Adrenal gland (tissue), 12 donors: ENCODE data around the gene TM9SF1. TPM values are rescaled to one million over a fixed set of nuclear protein-coding genes. Genes with fewer than 3 reads are reported as not detected.

Experiments used
- DNase-seq, 7 donors: peaks; one replicate each; pipeline ENCODE4 v3.0.0-alpha.2; 2019 to 2020
- H3K27ac ChIP-seq, 5 donors: fragments of 200-600 bp; sonication (generic) in 4 of 5; 1 replicate in 3 of 5; 2 replicates in 2 of 5; pipeline versions ENCODE4 v1.5.1 to v1.8.0; 2016 to 2020; ENCODE audit warnings: mild to moderate bottlenecking in 1 of 5
- H3K27me3 ChIP-seq: fragments of 200-600 bp; 2 replicates; pipeline ENCODE4 v1.8.0; 2021
- H3K36me3 ChIP-seq, 2 donors: fragments of 200-600 bp; replicated peaks in 1 of 2; 1 replicate in 1 of 2; 2 replicates in 1 of 2; pipeline versions ENCODE4 v1.5.1 to v1.8.0; 2018 to 2022
- H3K4me1 ChIP-seq, 2 donors: fragments of 200-600 bp; replicated peaks in 1 of 2; 1 replicate in 1 of 2; 2 replicates in 1 of 2; pipeline versions ENCODE4 v1.5.1 to v1.8.0; 2018 to 2021
- H3K4me3 ChIP-seq, 4 donors: fragments of 200-600 bp; sonication (generic) in 3 of 4; one replicate each; pipeline ENCODE4 v1.5.1; 2016 to 2018
- H3K9me3 ChIP-seq, 3 donors: fragments of 200-600 bp; sonication (generic) in 1 of 3; replicated peaks in 1 of 3; 1 replicate in 2 of 3; 2 replicates in 1 of 3; pipeline versions ENCODE4 v1.5.1 to v1.8.0; 2016 to 2021
- POLR2A ChIP-seq, 2 donors: fragments of 450-650 bp; IDR thresholded peaks; one replicate each; pipeline ENCODE4 v1.6.1; 2017; ENCODE audit warnings: antibody characterized with exemption in 2 of 2, mild to moderate bottlenecking in 2 of 2, moderate library complexity in 1 of 2
- WGBS, 4 donors: extraction: QIAGEN DNeasy Blood & Tissue Kit in 2 of 4; methylation state at CpG; one replicate each; pipeline versions ENCODE4 v1.1.5 to v1.1.7; 2013 to 2017; 5-methylcytosine and 5-hydroxymethylcytosine counted together
- intact Hi-C, 2 donors: fragments of 100-400 bp; cut with DNase I; formaldehyde crosslinking; loops; one replicate each; pipeline versions ENCODE4 v1.14.1 to v1.15.0; 2022 to 2023
- polyA plus RNA-seq, 3 donors: library from polyadenylated mRNA; stranded (reverse); fragments of 200-250 nt in 2 of 3; fragments of 350-450 nt in 1 of 3; fragmentation: Illumina TruSeq in 1 of 3; extraction: RNeasy Lipid Tissue Mini Kit (QIAGEN cat#74804) in 1 of 3; gene quantifications; one replicate each; pipeline ENCODE4 v1.2.3, GENCODE V29; 2013 to 2014
- total RNA-seq, 9 donors: library from RNA; depleted of rRNA in 4 of 9; stranded (reverse); fragments of >200 nt in 4 of 9; fragments of 120-200 nt in 1 of 9; fragmentation: NEBNext Ultra II Directional in 1 of 9; extraction: Animal tissue kit (Norgen Biotek cat#: 25700) in 1 of 9; gene quantifications; one replicate each; pipeline versions ENCODE4 v1.1.0 to v1.2.4, GENCODE V29; 2013 to 2023
- TF ChIP-seq, protein P1 (sequence below), 6 experiments: fragments of 450-650 bp in 4 of 6; fragments of 200-600 bp in 2 of 6; sonication (generic) in 1 of 6; IDR thresholded peaks; 1 replicate in 5 of 6; 2 replicates in 1 of 6; pipeline versions ENCODE4 v1.5.1 to v1.8.0; 2016 to 2021; ENCODE audit warnings: antibody characterized with exemption in 6 of 6, mild to moderate bottlenecking in 2 of 6, moderate library complexity in 1 of 6
- donor health status: healthy with polysubstance abuse.
- donor health status: Bipolar disorder and iron deficiency.
- donor health status: DM: yes; HTN: yes; CAD: no.
- donor health status: DM: no; HTN: no; CAD: no.
- donor health status: DM: no; HTN: no; CAD: no.
- donor health status: DM: yes; HTN: yes; CAD: no.

Gene TM9SF1
- total and polyA plus RNA-seq, 12 donors, result 43.7 to 123 (median 86.6) TPM

DNA sequence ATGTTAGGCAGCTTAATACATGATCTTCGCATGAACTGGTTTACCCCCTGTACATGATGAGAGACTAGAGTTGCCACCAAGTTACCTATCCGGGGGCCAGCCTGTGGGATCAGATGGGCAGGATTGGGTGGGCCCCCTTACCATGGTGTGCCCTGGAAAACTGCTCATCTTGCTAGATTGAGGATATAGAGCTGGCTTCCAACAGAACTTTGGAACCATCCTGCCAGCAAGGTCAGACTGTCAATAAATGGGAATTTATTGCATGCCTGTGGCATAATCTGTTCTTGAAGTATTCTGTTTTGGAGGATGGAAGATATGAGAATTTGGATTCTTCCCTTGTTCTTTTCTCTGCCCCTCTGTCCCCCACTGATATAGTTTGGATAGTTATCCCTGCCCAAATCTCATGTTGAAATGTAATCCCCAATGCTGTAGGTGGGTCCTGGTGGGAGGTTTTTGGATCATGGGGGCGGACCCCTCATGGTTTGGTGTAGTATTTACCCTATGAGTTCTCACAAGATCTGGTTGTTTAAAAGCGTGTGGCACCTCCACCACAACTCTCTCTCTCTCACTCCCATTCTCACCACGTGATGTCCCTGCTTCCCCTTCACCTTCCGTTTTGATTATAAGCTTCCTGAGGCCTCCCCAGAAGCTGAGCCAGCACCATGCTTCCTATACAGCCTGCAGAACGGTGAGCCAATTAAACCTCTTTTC lies 3.7 kb upstream of the TM9SF1 start:
- DNase-seq, result peak in 1 of 7 donors; percentile 11

DNA sequence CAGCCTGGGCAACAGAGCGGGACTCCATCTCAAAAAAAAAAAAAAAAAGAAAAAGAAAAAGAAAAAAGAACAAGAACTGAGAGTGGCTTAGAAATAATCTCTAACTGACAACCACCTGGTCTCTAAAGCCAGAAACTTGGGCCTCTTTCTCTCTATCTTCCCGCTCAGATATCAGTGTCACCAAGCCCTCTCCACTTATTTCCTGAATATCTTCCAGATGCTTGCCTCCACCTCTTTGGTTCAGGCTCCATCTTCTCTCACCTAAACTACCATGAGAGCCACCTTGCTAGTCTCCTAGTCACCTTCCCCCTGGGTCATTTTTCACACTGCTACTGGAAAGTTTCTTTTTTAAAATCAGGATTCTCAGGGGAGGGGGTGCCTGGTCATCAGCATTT lies 1.8 kb upstream of the TM9SF1 start:
- no peak for DNase-seq
- Histone ChIP-seq H3K4me1 (peaks cover 16 to 30% of the 10 kb centered on the region in 2 donors), H3K27me3 (no peaks in the 10 kb centered on the region), H3K27ac (no peak overlapping the region), H3K4me3 (no peak overlapping the region), H3K36me3 (peaks cover 0 to 16% of the 10 kb centered on the region in 2 donors), H3K9me3 (no peaks in the 10 kb centered on the region)
- TF ChIP-seq POLR2A (IDR thresholded peaks at IDR 0.05), result no peak
- TF ChIP-seq, protein P1, sequence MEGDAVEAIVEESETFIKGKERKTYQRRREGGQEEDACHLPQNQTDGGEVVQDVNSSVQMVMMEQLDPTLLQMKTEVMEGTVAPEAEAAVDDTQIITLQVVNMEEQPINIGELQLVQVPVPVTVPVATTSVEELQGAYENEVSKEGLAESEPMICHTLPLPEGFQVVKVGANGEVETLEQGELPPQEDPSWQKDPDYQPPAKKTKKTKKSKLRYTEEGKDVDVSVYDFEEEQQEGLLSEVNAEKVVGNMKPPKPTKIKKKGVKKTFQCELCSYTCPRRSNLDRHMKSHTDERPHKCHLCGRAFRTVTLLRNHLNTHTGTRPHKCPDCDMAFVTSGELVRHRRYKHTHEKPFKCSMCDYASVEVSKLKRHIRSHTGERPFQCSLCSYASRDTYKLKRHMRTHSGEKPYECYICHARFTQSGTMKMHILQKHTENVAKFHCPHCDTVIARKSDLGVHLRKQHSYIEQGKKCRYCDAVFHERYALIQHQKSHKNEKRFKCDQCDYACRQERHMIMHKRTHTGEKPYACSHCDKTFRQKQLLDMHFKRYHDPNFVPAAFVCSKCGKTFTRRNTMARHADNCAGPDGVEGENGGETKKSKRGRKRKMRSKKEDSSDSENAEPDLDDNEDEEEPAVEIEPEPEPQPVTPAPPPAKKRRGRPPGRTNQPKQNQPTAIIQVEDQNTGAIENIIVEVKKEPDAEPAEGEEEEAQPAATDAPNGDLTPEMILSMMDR (IDR thresholded peaks at IDR 0.05), result no peak
- intact Hi-C loops, result no loop called here
- 94 to 96% (median 96%) methylated on average over 2 of the region's 2 CpGs for WGBS, 4 donors

More for the DNA sequence above, 3.7 kb upstream of the TM9SF1 start:
- 75 to 84% (median 82%) methylated on average over 7 of the region's 7 CpGs for WGBS, 4 donors
- H3K36me3 ChIP-seq, result peaks cover 0 to 5% of the 10 kb centered on the region in 2 donors
- intact Hi-C loops, result no loop called here
- H3K27ac ChIP-seq, result no peak overlapping the region
- no peak overlapping the region for H3K4me3 ChIP-seq
- H3K27me3 ChIP-seq, result no peaks in the 10 kb centered on the region
- TF ChIP-seq, protein P1 (IDR thresholded peaks at IDR 0.05), result no peak
- no peak for TF ChIP-seq POLR2A (IDR thresholded peaks at IDR 0.05)
- peaks cover 16 to 30% of the 10 kb centered on the region in 2 donors for H3K4me1 ChIP-seq
- no peaks in the 10 kb centered on the region for H3K9me3 ChIP-seq

GRCh38 chr14:24196071-24197055 lies 1.1 kb upstream of the TM9SF1 start:
- TF ChIP-seq, protein P1 (IDR thresholded peaks at IDR 0.05), result no peak
- TF ChIP-seq POLR2A (IDR thresholded peaks at IDR 0.05), result no peak
- Histone ChIP-seq H3K27ac (peak overlapping the region; percentile 80 to 99 (median 96)), H3K4me3 (peak overlapping the region; percentile 81 to 97 (median 84)), H3K27me3 (no peaks in the 10 kb centered on the region), H3K36me3 (peaks cover 0 to 19% of the 10 kb centered on the region in 2 donors), H3K4me1 (peaks cover 16 to 30% of the 10 kb centered on the region in 2 donors), H3K9me3 (no peaks in the 10 kb centered on the region)
- peak in 2 of 7 donors; percentile 37 for DNase-seq
- WGBS, 4 donors, result 34 to 43% (median 35%) methylated on average over 27 to 33 of the region's 33 CpGs
- intact Hi-C loops, result no loop called here

GRCh38 chr14:24194873-24195185 lies 412 bp downstream of the TM9SF1 start:
- WGBS, 4 donors, result 45 to 52% (median 48%) methylated on average over 3 to 8 of the region's 8 CpGs
- intact Hi-C loops, result no loop called here
- Histone ChIP-seq H3K4me1 (peaks cover 16 to 30% of the 10 kb centered on the region in 2 donors), H3K4me3 (peak overlapping the region; percentile 81 to 97 (median 84)), H3K27ac (peak overlapping the region; percentile 80 to 99 (median 96)), H3K36me3 (peaks cover 0 to 27% of the 10 kb centered on the region in 2 donors), H3K9me3 (no peaks in the 10 kb centered on the region), H3K27me3 (no peaks in the 10 kb centered on the region)
- no peak for DNase-seq
- TF ChIP-seq, protein P1 (IDR thresholded peaks at IDR 0.05), result no peak
- no peak for TF ChIP-seq POLR2A (IDR thresholded peaks at IDR 0.05)
